ENCODE measurements around the gene P2RY2.
"Not testable (repeated sequence)": the region's sequence is repeated elsewhere in the genome, so short reads cannot be mapped to it uniquely, and the experiment has no call there.

Gene P2RY2

DNA sequence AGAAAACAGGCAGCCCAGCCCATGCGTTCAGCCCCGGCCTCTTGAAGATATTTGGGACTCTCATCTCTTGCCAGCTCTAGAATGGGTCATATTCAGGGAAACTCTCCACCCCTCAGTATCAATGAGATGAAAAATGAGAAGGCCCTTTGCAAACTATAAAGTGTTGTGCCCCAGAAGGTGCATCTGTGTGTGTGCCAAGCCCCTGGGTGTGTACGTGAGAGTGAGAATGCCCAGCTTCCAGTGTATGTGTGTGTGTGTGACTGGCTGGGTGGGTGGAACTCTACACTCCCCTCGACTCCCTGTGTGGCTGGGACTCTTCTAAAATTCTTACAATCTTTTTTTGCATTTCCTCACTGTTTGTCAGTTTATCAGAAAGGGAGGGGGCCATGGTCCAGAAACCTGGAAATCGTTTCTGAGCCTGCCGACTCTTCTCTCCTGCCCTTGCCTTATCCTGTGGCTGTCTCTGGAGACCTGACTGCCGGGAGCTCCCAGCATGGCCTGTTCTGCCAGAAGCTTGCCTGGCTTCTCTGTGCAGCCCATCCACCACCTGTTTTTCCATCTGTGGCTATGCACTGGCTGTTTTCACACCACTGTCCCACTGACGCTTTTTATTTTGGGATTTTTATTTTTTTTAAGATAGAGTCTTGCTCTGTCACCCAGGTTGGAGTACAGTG, 55.3 kb downstream of the P2RY2 start:
- no peak overlapping the region for H3K4me3 ChIP-seq (ENCODE audit: severe bottlenecking)
- H3K27ac ChIP-seq (ENCODE audit: poor library complexity, severe bottlenecking), result no peak overlapping the region
- peak; percentile 13 for DNase-seq (ENCODE audit: low spot score)

DNA sequence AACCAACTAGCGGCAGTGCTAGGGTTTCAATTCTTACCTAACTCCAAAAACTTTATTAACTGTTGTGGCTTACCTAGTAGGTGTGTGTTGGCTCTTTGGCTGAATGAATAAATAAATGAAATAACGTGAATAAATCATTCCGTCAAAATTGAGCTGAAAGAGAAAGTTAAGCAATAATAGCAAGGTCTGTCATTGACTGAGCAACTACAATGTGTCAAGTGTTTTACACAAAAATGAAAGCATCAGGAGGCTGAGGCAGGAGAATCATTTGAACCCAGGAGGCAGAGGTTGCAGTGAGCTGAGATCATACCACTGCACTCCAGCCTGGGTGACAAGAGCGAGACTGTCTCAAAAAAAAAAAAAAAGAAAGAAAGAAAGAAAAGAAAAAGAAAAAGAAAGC, 56.1 kb downstream of the P2RY2 start:
- not testable (repeated sequence) for H3K4me3 ChIP-seq (ENCODE audit: severe bottlenecking); H3K27me3 ChIP-seq (ENCODE audit: insufficient read depth, poor library complexity, severe bottlenecking); H3K36me3 ChIP-seq (ENCODE audit: low read depth); H3K27ac ChIP-seq (ENCODE audit: poor library complexity, severe bottlenecking); ATAC-seq (ENCODE audit: low read depth); H3K4me1 ChIP-seq (ENCODE audit: insufficient read depth, poor library complexity, severe bottlenecking); DNase-seq (ENCODE audit: low spot score); H3K9me3 ChIP-seq (ENCODE audit: severe bottlenecking)

More for the DNA sequence above, 55.3 kb downstream of the P2RY2 start:
- H3K27me3 ChIP-seq (ENCODE audit: insufficient read depth, poor library complexity, severe bottlenecking), result no peaks in the 10 kb centered on the region
- ATAC-seq (ENCODE audit: low read depth), result no peak
- H3K9me3 ChIP-seq (ENCODE audit: severe bottlenecking), result no peaks in the 10 kb centered on the region
- no peaks in the 10 kb centered on the region for H3K4me1 ChIP-seq (ENCODE audit: insufficient read depth, poor library complexity, severe bottlenecking)
- no peaks in the 10 kb centered on the region for H3K36me3 ChIP-seq (ENCODE audit: low read depth)
- TF ChIP-seq, protein P1, sequence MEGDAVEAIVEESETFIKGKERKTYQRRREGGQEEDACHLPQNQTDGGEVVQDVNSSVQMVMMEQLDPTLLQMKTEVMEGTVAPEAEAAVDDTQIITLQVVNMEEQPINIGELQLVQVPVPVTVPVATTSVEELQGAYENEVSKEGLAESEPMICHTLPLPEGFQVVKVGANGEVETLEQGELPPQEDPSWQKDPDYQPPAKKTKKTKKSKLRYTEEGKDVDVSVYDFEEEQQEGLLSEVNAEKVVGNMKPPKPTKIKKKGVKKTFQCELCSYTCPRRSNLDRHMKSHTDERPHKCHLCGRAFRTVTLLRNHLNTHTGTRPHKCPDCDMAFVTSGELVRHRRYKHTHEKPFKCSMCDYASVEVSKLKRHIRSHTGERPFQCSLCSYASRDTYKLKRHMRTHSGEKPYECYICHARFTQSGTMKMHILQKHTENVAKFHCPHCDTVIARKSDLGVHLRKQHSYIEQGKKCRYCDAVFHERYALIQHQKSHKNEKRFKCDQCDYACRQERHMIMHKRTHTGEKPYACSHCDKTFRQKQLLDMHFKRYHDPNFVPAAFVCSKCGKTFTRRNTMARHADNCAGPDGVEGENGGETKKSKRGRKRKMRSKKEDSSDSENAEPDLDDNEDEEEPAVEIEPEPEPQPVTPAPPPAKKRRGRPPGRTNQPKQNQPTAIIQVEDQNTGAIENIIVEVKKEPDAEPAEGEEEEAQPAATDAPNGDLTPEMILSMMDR (IDR thresholded peaks at IDR 0.05; ENCODE audit: poor library complexity, severe bottlenecking), result no peak

DNA sequence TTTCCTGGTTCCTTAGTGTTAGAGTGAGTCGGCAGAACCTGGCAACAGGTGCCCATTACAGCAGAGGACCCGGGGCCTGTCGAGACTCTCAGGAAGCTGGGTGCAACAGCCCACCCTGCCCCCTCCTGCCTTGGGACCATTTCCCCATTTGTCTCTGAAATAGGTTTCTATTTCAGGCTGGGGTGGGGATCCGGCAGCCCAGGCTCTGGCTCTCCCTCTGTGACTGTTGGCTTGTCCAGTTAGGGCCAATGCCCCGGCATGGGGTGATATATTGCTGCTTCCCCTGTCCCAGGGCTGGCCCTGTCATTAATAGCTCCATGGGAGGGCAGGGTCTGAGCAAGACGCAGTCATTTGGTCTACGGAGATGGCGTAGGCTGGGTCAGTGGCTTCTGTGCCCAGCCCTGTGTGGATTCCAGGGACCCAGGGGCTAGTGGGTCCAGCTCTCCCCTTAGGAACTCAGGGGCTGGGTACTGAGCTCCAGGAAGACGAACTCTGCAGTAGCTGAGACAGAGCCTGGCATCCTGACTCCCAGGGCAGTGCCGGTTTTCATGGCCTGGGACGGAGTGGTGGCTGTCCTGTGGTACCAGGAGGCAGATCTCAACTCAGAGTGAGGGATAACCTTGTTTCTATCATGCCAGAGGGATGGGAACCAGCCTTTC, 56.8 kb downstream of the P2RY2 start:
- no peaks in the 10 kb centered on the region for H3K27me3 ChIP-seq (ENCODE audit: insufficient read depth, poor library complexity, severe bottlenecking)
- DNase-seq (ENCODE audit: low spot score), result peak; percentile 41
- no peak overlapping the region for H3K4me3 ChIP-seq (ENCODE audit: severe bottlenecking)
- H3K4me1 ChIP-seq (ENCODE audit: insufficient read depth, poor library complexity, severe bottlenecking), result no peaks in the 10 kb centered on the region
- H3K27ac ChIP-seq (ENCODE audit: poor library complexity, severe bottlenecking), result no peak overlapping the region
- no peak for ATAC-seq (ENCODE audit: low read depth)
- TF ChIP-seq, protein P1 (IDR thresholded peaks at IDR 0.05; ENCODE audit: poor library complexity, severe bottlenecking), result no peak
- H3K9me3 ChIP-seq (ENCODE audit: severe bottlenecking), result no peaks in the 10 kb centered on the region
- H3K36me3 ChIP-seq (ENCODE audit: low read depth), result no peaks in the 10 kb centered on the region

DNA sequence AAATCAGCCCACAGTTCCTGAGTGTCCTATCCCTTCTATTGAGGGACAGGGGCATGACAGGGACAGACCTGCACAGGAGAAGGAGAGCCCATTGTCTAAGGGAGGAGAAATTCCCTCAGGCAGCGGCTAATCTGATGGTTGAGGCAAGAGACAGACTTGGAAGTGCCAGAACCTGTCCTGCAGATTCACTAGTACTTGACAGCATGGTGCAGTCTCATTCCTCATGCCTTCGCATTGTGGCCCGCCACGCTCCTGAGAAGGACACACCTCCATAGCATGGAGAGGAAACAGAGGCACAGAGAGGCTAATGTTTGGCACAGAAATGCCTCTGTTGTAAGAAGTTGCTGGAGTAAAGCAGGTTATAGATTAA, 57.3 kb downstream of the P2RY2 start:
- Histone ChIP-seq H3K4me1 (ENCODE audit: insufficient read depth, poor library complexity, severe bottlenecking) (no peaks in the 10 kb centered on the region), H3K4me3 (ENCODE audit: severe bottlenecking) (no peak overlapping the region), H3K27ac (ENCODE audit: poor library complexity, severe bottlenecking) (no peak overlapping the region), H3K36me3 (ENCODE audit: low read depth) (no peaks in the 10 kb centered on the region), H3K27me3 (ENCODE audit: insufficient read depth, poor library complexity, severe bottlenecking) (no peaks in the 10 kb centered on the region), H3K9me3 (ENCODE audit: severe bottlenecking) (no peaks in the 10 kb centered on the region)
- DNase-seq (ENCODE audit: low spot score), result no peak
- TF ChIP-seq, protein P1 (IDR thresholded peaks at IDR 0.05; ENCODE audit: poor library complexity, severe bottlenecking), result no peak
- no peak for ATAC-seq (ENCODE audit: low read depth)

GRCh38 chr11:73277467-73277866, 59.4 kb downstream of the P2RY2 start:
- no peak for DNase-seq (ENCODE audit: low spot score)
- no peak overlapping the region for H3K4me3 ChIP-seq (ENCODE audit: severe bottlenecking)
- H3K27ac ChIP-seq (ENCODE audit: poor library complexity, severe bottlenecking), result no peak overlapping the region
- no peaks in the 10 kb centered on the region for H3K27me3 ChIP-seq (ENCODE audit: insufficient read depth, poor library complexity, severe bottlenecking)
- H3K4me1 ChIP-seq (ENCODE audit: insufficient read depth, poor library complexity, severe bottlenecking), result no peaks in the 10 kb centered on the region
- TF ChIP-seq, protein P1 (IDR thresholded peaks at IDR 0.05; ENCODE audit: poor library complexity, severe bottlenecking), result no peak
- no peaks in the 10 kb centered on the region for H3K9me3 ChIP-seq (ENCODE audit: severe bottlenecking)
- no peak for ATAC-seq (ENCODE audit: low read depth)
- H3K36me3 ChIP-seq (ENCODE audit: low read depth), result no peaks in the 10 kb centered on the region

All from RWPE2 (cell line).